ENCODE measurements around the gene AVEN.

AVEN gene

DNA sequence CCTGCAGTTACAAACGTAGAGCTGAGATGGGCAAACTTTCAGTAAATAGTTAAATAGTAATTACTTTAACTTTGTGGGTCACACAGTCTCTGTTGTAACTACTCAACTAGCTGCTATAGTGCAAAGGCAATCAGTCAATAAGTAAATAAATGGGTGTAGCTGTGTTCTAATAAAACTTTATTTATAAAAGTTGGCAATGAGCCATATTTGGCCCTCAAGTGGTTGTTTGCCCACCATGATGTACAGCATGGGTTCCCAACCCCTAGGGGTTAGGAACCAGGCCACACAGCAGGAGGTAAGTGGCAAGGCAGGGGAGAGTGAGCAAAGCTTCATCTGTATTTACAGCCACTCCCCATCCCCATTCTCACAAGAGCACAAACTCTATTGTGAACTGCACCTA, 115.6 kb downstream of the AVEN start:
- Histone ChIP-seq H3K4me3 (ENCODE audit: low read depth, low read length) (no peak overlapping the region), H3K27me3 (ENCODE audit: insufficient read depth, low read depth, severe bottlenecking) (no peaks in the 10 kb centered on the region), H3K27ac (no peak overlapping the region), H3K9me3 (ENCODE audit: severe bottlenecking) (no peaks in the 10 kb centered on the region), H3K36me3 (no peaks in the 10 kb centered on the region)
- DNase-seq: no peak
- TF ChIP-seq, protein P1, sequence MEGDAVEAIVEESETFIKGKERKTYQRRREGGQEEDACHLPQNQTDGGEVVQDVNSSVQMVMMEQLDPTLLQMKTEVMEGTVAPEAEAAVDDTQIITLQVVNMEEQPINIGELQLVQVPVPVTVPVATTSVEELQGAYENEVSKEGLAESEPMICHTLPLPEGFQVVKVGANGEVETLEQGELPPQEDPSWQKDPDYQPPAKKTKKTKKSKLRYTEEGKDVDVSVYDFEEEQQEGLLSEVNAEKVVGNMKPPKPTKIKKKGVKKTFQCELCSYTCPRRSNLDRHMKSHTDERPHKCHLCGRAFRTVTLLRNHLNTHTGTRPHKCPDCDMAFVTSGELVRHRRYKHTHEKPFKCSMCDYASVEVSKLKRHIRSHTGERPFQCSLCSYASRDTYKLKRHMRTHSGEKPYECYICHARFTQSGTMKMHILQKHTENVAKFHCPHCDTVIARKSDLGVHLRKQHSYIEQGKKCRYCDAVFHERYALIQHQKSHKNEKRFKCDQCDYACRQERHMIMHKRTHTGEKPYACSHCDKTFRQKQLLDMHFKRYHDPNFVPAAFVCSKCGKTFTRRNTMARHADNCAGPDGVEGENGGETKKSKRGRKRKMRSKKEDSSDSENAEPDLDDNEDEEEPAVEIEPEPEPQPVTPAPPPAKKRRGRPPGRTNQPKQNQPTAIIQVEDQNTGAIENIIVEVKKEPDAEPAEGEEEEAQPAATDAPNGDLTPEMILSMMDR (IDR thresholded peaks at IDR 0.05; ENCODE audit: low read depth, low read length): no peak

DNA sequence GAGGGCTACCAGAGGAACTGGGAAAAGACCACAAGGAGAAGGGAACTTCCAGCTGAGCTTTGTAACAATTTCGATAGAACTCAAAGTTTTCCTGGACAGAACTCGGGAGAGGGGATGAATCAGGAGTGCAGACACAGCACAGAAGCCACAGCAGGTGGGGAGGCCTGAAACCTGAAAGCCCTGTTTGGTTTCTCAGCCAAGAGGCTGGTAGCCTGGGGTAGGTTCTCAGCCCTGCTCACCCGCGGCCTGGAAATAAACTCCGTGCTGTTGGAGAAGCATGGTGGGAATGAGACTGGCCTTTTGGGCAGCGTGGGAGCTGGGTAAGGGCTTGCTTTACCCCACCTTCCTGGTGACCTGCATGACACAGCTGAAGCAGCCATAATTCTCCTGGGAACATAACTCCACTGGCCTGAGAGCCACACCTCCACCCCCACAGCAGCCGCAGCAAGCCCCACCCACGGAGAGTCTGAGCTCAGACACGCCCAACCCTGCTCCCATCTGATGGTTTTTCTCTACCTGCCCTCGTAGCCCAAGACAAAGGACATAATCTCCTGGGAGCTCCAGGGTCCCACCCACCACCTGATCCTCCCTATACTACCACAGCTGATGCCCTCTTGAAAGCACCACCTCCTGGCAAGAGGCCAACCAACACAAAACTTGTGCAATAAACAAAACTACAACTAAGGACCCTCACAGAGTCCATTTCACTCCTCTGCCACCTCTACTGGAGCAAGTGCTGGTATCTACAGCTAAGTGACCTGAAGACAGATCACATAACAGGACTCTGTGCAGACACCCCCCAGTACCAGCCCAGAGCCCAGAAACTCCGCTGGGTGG, 123.2 kb downstream of the AVEN start:
- peak; percentile 23 for DNase-seq
- H3K4me3 ChIP-seq (ENCODE audit: low read depth, low read length): no peak overlapping the region
- H3K36me3 ChIP-seq: no peaks in the 10 kb centered on the region
- H3K27ac ChIP-seq: no peak overlapping the region
- H3K27me3 ChIP-seq (ENCODE audit: insufficient read depth, low read depth, severe bottlenecking): no peaks in the 10 kb centered on the region
- H3K9me3 ChIP-seq (ENCODE audit: severe bottlenecking): no peaks in the 10 kb centered on the region
- TF ChIP-seq, protein P1 (IDR thresholded peaks at IDR 0.05; ENCODE audit: low read depth, low read length): no peak

DNA sequence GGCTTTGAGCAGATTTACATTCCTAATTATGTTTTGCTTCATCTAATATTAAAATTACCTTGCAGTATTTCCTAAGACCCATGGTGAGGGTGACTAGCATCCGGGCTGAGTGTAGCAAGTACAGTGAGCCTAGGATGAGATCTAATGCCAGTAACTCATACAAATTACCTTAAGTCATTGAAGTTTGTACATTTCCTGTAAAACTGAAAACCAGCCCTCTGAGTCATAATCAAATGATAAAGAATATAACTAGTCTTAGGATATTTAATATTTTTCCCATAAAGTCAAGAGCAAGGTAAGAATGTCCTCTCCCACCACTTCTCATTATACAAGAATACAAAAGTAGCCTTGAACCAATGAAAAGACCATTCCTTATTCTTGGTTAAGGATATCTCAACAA, 125.5 kb downstream of the AVEN start:
- no peak overlapping the region for H3K4me3 ChIP-seq (ENCODE audit: low read depth, low read length)
- H3K9me3 ChIP-seq (ENCODE audit: severe bottlenecking): no peaks in the 10 kb centered on the region
- TF ChIP-seq, protein P1 (IDR thresholded peaks at IDR 0.05; ENCODE audit: low read depth, low read length): no peak
- no peaks in the 10 kb centered on the region for H3K27me3 ChIP-seq (ENCODE audit: insufficient read depth, low read depth, severe bottlenecking)
- no peak for DNase-seq
- no peak overlapping the region for H3K27ac ChIP-seq
- no peaks in the 10 kb centered on the region for H3K36me3 ChIP-seq

DNA sequence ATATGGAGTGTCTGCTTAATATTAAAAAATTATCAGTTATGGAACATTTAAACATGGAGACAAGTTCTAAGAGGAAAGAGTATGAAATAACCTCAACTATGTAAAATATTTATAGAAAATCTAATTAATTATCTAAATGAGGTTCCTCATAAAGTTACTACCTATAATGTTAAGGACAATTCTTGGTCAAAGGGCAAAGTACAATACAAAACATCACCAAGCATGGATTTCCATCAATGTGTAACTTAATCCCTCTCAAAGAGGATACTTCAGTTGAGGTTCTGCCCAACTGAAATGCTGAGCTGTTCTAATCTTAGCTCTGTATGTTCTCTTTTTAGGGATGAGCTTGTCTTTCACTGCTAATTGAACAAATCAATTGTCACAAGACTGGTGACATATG, 126.7 kb downstream of the AVEN start:
- no peak for DNase-seq
- H3K27me3 ChIP-seq (ENCODE audit: insufficient read depth, low read depth, severe bottlenecking): no peaks in the 10 kb centered on the region
- TF ChIP-seq, protein P1 (IDR thresholded peaks at IDR 0.05; ENCODE audit: low read depth, low read length): no peak

DNA sequence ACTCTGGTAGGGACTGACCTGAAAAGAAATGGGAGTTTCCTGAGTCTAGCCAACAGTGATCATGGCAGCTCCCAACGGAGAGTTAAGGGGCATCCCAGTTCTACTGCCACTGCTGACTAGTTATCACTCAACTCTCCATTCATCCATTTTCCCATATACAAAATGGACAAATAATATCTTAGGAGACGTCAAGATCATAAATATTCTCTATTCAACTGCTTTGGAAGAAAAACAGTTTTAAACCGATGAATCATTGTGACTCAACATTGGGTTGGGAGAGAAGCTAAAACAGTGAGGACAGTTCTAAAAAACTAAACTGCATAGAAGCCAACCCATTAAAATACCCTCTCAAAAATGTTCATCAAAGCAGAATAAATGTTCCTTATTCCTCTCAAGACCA, 128.3 kb downstream of the AVEN start:
- H3K4me3 ChIP-seq (ENCODE audit: low read depth, low read length): no peak overlapping the region
- TF ChIP-seq, protein P1 (IDR thresholded peaks at IDR 0.05; ENCODE audit: low read depth, low read length): no peak
- no peaks in the 10 kb centered on the region for H3K27me3 ChIP-seq (ENCODE audit: insufficient read depth, low read depth, severe bottlenecking)
- no peaks in the 10 kb centered on the region for H3K9me3 ChIP-seq (ENCODE audit: severe bottlenecking)
- H3K27ac ChIP-seq: no peak overlapping the region
- H3K36me3 ChIP-seq: no peaks in the 10 kb centered on the region
- no peak for DNase-seq

More for the DNA sequence above, 126.7 kb downstream of the AVEN start:
- Histone ChIP-seq H3K4me3 (ENCODE audit: low read depth, low read length) (no peak overlapping the region), H3K9me3 (ENCODE audit: severe bottlenecking) (no peaks in the 10 kb centered on the region), H3K36me3 (no peaks in the 10 kb centered on the region), H3K27ac (no peak overlapping the region)

DNA sequence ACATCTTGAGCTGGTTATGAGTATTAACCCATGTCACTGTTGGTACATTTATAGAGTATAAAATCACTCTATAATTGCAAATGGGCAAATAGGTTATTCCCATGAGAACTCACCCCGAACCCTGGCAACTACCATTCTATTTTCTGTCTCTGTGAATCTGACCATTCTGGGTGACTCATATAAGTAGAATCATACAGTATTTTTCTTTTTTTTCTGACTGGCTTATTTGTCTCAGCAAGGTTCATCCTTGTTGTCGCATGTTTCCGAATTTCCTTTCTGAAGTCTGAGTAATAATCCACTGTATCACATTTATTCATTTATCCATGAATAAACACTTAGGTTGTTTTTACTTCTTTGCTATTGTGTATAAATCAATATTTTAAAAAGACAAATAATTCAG, 130.6 kb downstream of the AVEN start:
- no peaks in the 10 kb centered on the region for H3K27me3 ChIP-seq (ENCODE audit: insufficient read depth, low read depth, severe bottlenecking)

More for the DNA sequence above, 130.6 kb downstream of the AVEN start:
- DNase-seq: no peak
- Histone ChIP-seq H3K36me3 (no peaks in the 10 kb centered on the region), H3K4me3 (ENCODE audit: low read depth, low read length) (no peak overlapping the region), H3K9me3 (ENCODE audit: severe bottlenecking) (no peaks in the 10 kb centered on the region), H3K27ac (no peak overlapping the region)
- TF ChIP-seq, protein P1 (IDR thresholded peaks at IDR 0.05; ENCODE audit: low read depth, low read length): no peak

Data from WERI-Rb-1 (cell line).